ENCODE data around the gene HOXB2. TPM values are rescaled to one million over a fixed set of nuclear protein-coding genes. Genes with fewer than 3 reads are reported as not detected.
"Not testable (repeated sequence)": the region's sequence is repeated elsewhere in the genome, so short reads cannot be mapped to it uniquely, and the experiment has no call there.

The HOXB2 gene
- total RNA-seq, 1 donor from 2014 or later, result 4.9 TPM

GRCh38 chr17:48541036-48541576 lies 3.8 kb downstream of the HOXB2 start:
- no peak for DNase-seq

DNA sequence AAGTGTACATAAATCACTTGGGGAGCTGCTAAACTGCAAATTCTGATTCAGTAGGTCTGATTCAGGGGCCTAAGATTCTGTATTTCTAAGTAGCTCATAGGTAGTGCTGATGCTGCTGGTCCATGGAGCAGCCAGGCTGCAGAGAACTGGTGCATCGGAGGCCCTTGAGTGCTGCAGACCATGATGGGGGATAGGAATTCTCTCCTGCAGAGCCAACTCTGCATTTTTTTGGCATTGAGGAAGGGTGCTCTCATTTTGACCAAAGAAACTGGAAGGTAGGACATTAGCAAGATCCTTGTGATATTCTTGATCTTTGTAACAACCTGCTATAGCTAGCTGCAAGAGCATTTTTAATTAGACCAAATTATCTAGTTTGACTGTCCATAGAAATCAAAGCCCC lies 4.7 kb downstream of the HOXB2 start:
- DNase-seq, result no peak

DNA sequence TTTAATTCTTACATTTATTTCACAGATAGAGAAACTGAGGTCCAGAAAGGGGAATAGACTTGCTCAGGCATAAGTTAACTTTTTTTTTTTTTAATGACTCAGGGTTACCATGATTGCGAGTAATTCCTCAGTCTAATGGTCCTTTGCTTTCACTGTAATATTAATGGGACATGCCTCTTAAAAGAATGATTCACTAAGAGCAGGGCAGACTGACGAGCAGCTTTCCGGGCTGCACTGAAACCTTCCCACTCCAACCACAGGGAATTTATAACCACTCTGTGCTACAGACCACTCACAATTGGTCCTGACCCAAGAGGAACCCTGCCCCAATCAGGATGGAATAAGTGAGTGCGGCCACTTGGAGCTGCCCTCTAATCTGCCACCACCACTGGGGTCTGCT lies 5.7 kb downstream of the HOXB2 start:
- DNase-seq, result no peak

- DNase-seq, result no peak
These were observed 7.6 kb downstream of the HOXB2 start for GRCh38 chr17:48537316-48537715.

GRCh38 chr17:48535793-48536559 lies 8.9 kb downstream of the HOXB2 start:
- DNase-seq, result not testable (repeated sequence)

DNA sequence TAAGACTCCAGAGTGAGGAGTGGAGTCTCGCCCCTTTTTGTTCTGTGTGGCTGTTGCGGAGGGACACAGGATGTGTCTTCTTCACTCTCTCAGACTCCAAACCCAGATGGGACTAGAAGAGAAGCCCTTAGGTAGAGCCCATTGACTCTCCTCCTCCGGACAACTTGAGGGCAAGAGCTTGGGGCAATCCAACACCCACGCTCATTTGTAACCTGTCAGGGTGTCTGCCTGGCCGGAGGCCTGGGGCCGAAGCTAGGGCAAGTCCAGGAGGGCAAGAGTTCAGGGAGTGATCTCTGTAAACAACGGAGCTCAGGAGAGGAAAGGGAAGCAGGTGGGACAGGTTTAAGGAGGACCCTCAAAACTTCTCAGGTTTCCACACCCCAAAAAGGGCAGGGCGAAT lies 12.6 kb downstream of the HOXB2 start:
- DNase-seq, result no peak

- no peak for DNase-seq
These were observed 14.0 kb downstream of the HOXB2 start, which contains the start of gene HOXB1 for GRCh38 chr17:48530887-48531272. Gene HOXB1 (minus strand): TSS chr17:48531011. CDS start chr17:48530904, 107 bp downstream.

DNA sequence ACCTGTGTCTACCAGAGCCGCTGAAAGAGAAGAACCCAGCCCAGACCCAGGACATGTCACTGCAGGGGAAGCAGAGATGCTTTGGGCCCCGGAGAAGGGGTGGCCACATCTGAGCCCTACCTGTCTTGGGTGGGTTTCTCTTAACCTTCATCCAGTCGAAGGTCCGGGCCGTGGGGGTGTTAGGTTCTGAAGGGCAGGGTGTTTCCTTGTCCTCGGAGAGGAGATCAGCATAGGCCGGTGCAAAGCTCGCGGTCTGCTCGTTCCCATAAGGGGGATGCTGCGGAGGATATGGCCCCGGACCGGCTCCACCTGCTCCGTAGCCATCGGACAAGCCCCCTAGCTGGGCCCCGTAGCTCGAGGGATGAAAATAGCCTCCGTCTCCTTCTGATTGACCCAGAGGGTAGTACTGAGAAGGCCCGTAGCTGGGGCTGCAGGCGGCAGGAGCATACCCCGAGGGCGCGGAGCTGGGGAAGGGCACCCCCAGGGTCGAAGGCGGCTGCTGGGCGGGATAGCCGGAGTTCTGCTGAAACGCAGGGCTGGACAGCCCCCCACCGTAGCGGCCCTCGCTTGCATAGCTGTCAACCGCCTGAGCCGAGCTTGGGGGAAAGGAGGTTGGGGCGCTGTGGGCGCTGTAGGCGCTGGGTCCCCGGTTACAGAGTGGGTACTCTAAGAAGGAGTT lies 14.6 kb downstream of the HOXB2 start:
- no peak for DNase-seq

GRCh38 chr17:48529683-48530009 lies 15.3 kb downstream of the HOXB2 start:
- no peak for DNase-seq

- DNase-seq, result no peak
These were observed 15.8 kb downstream of the HOXB2 start for GRCh38 chr17:48528936-48529682.

DNA sequence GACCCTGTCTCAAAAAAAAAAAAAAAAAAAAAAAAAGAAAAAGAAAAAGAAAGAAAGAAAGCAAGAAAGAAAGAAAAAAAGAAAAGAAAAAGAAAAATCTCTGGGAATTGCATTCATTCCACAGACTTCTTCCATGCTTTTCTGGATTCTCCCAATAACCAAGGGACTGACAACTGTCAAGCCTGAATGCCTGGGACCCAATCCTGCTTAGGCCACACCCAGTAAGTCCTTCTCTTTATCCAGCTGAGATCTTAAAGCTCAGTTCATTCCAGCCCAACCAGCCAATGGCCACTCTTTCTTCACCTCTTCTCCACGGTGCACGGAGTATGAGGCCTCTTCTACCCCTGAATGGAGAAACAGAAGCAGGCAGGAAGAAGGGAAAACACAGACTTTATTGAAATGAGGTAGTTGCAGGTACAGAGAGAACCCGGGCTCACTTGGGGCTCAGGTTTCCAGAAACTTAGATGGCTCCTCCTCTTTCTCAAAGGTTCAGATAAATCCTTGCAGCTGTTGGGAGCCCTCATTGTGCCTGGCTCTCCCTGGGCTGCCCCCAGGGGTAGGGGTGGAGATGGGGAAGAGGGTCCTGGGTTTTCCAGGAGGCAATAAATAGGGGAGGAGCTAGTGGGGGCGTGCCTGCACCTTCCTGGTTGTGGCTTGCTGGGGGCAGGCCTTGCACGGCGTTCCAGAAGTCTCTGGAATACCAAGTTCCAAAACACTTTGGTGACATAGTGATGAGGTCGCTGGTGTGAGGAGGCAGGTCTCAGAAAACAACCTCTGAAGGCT lies 16.6 kb downstream of the HOXB2 start:
- DNase-seq, result no peak

GRCh38 chr17:48527547-48527932 lies 17.4 kb downstream of the HOXB2 start:
- no peak for DNase-seq

DNA sequence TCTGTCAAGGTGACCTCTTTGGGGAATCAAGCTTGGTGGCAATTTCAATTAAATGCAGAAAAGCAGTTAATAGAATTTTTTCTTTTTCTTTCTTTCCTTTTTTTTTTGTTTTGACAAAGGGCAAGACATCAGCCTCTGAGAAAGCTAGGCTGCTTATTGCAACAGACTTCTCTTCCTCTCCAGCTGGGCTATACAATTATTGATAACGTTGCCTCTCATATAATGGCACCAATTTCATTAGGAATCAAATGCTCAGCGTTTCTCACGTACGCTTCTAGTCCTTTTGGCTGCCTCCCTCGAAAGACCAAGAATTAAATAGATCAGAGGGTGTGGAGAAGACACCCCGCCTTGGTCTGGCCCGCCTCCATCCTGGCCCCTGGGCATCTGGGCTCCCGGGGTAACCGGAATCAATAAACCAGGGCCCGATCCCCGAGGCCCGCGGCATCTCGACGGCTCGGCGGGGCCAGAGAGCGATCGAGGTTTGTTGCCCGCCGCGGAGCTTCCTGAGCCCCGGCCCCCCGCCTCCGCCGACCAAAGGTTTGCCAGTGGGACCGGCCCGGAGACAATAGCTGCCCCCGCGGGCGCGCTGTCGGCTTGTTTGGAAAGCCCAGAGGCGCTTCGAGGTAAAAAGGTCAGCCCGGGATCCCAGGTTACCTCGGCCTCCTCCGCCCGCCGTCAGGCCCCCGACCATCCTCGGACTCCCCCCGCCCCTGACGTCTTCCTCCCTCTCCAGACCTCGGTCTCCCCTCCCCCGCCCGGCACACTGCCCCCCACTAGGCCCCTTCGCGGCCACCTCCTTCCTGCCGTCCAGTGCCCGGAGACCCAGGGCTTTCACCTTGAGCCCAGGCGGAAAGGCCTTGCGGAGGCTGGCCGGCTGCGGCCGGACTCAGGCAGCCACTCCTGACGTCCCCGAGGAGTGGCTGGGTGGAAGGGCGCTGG lies 18.0 kb downstream of the HOXB2 start:
- DNase-seq, result no peak

- DNase-seq, result no peak
These were observed 21.9 kb downstream of the HOXB2 start for GRCh38 chr17:48523010-48523409.

- no peak for DNase-seq
These were observed 22.8 kb downstream of the HOXB2 start for GRCh38 chr17:48522031-48522653.

- DNase-seq, result no peak
These were observed 24.3 kb downstream of the HOXB2 start for GRCh38 chr17:48520631-48521079.

DNA sequence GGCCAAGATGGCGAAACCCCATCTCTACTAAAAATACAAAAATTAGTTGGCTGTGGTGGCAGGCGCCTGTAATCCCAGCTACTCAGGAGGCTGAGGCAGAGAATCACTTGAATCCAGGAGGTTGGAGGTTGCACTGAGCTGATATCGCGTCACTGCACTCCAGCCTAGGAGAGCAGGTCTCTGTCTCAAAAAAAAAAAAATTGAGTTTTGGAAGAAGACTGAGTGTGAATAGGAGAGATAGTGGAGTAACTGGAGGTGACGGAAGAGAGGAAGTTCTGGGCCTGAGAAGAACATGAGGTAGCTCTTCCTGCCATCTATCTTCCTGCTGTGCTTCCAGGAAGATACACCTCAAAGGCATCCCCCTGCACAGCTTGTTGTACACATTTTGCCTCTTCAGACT lies 25.5 kb downstream of the HOXB2 start:
- DNase-seq, result no peak

GRCh38 chr17:48517478-48517877 lies 27.4 kb downstream of the HOXB2 start:
- no peak for DNase-seq

DNA sequence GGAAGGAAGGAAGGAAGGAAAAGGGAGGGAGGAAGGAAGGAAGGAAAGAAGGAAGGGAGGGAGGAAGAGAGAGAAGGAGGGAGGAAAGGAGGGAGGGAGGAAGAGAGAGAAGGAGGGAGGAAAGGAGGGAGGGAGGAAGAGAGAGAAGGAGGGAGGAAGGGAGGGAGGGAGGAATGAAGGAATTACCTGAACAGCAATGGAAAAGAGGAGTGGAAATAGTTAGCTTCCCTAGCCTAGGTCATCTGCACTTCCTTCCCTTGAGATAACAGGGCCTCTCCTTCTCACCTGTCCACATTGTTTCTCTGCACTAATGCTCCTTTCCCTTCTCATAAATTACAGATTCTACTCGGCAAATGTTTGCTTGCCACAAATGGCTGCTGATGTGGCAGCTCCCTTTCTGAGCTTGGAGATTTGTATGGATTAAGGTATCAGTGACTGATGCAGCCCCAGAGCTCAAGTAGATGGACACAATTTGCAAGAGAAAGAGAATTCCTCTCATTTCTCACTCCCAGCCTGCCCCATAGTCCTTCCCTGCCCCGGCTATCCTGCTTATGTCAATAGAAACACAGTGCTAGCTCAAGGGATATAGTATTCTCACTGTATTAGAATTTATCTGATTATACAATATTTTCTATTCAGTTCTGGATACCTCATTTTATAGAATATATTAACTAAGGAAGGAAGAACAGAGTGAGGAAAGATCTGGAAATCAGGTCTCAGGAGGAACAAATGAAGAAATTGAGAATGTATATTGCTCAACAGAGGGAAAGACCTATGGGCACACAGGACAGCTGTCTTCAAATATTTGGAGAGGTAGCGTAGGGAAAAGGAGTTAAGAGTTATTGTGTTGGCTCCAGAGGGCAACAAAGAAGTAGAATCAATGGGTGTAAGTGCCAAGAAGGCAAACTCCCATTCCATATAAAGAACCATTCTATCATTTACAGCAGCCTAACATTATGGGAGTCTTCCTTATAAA lies 28.7 kb downstream of the HOXB2 start:
- no peak for DNase-seq

Measured in skin of body (tissue), 2 donors.